ENCODE data around the gene FAM20C.

Gene FAM20C

DNA sequence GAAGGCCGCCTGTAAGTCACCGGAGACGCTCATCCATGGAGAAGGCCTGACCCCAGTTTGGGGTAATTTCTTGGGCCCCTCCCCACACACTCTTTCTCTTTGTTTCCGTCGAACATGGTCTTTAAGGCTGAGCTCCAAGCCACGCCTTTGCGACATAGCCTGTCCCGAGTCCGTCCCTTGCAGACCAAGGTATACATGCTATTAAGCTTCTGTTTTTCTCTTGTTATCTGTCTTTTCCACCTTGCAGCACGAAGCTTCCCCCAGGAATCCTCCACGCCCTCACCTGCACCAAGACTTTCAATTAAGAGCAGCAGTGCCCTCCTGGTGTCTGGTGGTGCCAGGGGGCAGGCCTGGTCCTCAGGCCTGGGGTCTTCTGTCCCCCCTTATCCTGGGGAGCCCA is 4.2 kb upstream of the FAM20C start:
- H3K4me3 ChIP-seq (ENCODE audit: low read depth, low read length): no peak overlapping the region
- TF ChIP-seq, protein P1, sequence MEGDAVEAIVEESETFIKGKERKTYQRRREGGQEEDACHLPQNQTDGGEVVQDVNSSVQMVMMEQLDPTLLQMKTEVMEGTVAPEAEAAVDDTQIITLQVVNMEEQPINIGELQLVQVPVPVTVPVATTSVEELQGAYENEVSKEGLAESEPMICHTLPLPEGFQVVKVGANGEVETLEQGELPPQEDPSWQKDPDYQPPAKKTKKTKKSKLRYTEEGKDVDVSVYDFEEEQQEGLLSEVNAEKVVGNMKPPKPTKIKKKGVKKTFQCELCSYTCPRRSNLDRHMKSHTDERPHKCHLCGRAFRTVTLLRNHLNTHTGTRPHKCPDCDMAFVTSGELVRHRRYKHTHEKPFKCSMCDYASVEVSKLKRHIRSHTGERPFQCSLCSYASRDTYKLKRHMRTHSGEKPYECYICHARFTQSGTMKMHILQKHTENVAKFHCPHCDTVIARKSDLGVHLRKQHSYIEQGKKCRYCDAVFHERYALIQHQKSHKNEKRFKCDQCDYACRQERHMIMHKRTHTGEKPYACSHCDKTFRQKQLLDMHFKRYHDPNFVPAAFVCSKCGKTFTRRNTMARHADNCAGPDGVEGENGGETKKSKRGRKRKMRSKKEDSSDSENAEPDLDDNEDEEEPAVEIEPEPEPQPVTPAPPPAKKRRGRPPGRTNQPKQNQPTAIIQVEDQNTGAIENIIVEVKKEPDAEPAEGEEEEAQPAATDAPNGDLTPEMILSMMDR (IDR thresholded peaks at IDR 0.05; ENCODE audit: control insufficient read depth, extremely low read depth, insufficient read depth): no peak
- DNase-seq (ENCODE audit: low read depth): no peak

DNA sequence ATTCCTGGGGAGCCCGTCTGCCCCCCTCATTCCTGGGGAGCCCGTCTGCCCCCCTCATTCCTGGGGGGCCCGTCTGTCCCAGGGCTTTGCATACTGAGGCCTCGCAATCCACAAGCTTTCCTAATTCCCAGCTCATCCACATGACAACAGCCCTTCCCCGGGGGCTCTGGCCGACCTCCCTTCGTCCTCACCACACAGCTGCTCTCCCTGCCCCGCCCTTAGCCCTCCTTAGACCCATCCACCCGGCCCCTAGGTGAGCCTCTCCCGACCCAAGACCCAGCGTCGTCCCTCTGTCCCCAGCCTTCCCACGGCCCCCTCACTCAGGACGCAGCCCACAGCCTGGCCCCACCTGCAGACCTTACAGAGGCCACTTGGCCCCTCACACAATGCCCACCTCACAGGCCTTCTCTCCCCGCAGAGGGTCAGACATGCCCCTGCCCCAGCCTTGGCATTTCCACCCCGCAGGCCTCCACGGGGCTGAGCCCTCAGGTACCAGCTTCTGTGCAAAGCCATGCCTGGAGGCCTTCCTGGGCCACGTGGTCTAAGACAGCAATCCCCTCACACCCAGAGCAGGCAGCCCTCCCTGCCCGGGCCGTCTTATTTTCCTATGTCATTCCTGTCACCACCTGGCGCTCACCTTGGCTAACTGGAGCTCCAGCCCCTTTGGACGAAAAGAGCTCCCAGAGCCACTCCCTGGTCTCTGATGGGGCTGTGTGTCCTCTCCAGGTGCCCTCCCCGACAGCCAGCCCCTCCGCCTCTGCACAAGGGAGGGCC is 3.5 kb upstream of the FAM20C start:
- no peak for DNase-seq (ENCODE audit: low read depth)
- TF ChIP-seq, protein P1 (IDR thresholded peaks at IDR 0.05; ENCODE audit: control insufficient read depth, extremely low read depth, insufficient read depth): no peak
- H3K4me3 ChIP-seq (ENCODE audit: low read depth, low read length): no peak overlapping the region

DNA sequence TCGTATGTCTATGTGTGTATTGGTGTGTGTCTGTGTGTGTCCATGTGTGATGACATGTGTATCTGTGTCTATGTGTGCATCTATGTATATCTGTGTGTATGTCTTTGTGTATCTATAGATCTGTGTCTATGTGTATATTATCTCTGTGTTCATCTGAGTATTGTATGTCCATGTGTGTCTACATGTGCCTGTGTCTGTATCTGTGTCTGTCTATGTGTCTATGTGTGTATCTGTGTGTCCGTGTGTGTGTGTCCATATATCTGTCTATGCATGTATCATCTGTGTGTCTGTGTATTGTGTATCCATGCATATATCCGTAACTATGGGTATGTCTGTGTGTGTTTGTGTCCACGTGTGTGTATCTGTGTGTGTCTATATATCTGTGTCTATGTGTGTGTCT is 2.7 kb upstream of the FAM20C start:
- DNase-seq (ENCODE audit: low read depth): no peak
- H3K4me3 ChIP-seq (ENCODE audit: low read depth, low read length): no peak overlapping the region
- TF ChIP-seq, protein P1 (IDR thresholded peaks at IDR 0.05; ENCODE audit: control insufficient read depth, extremely low read depth, insufficient read depth): no peak

DNA sequence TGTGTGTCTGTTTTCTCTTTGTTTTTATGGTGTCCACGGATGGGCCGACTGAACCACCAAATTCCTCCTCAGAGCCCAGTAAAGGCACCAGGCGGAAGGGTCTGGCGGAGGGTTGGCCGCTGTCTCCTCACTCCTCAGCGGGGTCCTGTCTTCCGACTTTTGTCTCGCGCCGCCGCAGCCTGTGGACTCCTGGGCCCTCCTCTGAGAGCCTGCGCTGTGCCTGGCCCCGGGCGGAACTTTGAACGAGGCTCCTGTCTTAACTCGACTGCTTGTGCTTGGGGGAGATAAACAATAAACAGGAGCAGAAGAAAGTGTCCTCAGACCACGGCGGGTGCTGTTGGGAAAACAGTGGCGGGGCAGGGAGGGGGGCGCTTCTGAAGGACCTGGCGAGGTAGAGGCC is 2.2 kb upstream of the FAM20C start:
- TF ChIP-seq, protein P1 (IDR thresholded peaks at IDR 0.05; ENCODE audit: control insufficient read depth, extremely low read depth, insufficient read depth): no peak
- no peak for DNase-seq (ENCODE audit: low read depth)
- no peak overlapping the region for H3K4me3 ChIP-seq (ENCODE audit: low read depth, low read length)

DNA sequence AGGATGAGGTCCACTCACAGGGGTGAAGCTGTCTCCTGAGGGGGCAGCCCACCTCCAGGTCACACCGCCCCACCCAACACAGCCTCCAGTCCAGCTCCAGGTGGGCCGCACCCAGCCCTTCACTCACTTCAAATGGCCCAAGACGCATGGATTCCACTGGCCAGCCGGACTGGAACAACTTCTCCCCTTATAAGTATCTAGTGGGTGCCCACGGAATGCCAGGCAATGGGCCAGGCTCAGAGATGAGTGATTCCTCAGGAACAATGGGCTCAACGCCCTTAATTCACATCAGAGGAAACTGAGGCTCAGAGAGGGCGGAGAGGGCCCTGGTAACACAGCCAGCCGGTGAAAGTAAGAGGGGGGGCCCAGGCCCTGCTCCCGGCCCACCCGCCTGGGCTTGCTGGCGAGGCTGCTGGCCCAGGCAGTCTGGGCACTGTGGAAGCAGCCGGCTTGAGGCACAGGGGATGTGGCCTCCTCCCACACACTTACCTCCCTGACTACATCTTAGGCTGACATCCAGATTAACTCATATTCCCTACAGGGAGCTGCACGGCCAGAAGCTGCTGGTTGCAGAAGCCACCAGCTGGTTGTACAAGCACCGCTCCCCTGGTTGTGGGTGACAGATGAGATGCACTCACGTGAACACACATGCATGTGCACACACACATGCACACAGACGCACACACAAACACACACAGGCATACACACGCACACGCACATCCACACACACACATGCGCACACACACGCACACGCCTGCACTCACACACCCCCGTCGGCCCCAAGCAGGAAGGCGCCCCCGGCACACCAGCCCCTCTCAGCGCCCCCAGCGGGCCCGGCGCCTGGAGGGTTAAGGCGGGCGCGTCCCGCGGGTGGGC is 1.0 kb upstream of the FAM20C start:
- TF ChIP-seq, protein P1 (IDR thresholded peaks at IDR 0.05; ENCODE audit: control insufficient read depth, extremely low read depth, insufficient read depth): no peak
- H3K4me3 ChIP-seq (ENCODE audit: low read depth, low read length): no peak overlapping the region
- no peak for DNase-seq (ENCODE audit: low read depth)

DNA sequence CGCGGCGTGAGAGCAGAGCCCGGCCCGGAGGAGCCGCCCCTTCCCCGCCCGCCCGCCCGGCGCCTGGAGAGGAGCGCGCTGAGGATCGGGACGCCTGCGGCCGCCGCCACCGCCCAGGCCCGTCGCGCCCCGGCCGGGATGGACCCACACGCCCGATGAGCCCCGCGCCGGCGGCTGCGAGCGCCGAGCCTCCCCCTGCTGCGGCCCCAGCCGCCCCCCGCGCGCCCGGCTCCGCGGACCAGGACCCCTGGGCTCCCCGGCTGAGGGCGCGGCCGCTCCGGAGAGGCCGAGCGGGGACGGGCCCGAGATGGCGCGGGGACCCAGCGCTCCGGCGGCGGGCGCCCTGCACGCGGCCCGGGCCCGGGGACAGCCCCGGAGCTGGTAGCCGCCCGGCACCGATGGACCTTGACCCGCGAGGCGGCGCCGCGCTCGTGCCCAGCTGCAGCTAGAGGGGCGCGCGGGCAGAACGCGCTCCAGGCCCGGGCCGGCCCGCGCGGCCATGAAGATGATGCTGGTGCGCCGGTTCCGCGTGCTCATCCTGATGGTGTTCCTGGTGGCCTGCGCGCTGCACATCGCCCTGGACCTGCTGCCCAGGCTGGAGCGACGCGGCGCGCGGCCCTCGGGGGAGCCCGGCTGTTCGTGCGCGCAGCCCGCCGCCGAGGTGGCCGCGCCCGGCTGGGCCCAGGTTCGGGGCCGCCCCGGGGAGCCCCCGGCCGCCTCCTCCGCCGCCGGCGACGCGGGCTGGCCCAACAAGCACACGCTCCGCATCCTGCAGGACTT is 520 bp downstream of the FAM20C start:
- H3K4me3 ChIP-seq (ENCODE audit: low read depth, low read length): no peak overlapping the region
- TF ChIP-seq, protein P1 (IDR thresholded peaks at IDR 0.05; ENCODE audit: control insufficient read depth, extremely low read depth, insufficient read depth): no peak
- DNase-seq (ENCODE audit: low read depth): no peak

Data from LNCaP clone FGC (cell line).